NCI-H1694 (cell line): ENCODE measurements around the gene TTC39A.

Experiments
- DNase-seq: peaks from one replicate; lab custom pipeline; 2025; lab: John Stamatoyannopoulos, UW

TTC39A gene

DNA sequence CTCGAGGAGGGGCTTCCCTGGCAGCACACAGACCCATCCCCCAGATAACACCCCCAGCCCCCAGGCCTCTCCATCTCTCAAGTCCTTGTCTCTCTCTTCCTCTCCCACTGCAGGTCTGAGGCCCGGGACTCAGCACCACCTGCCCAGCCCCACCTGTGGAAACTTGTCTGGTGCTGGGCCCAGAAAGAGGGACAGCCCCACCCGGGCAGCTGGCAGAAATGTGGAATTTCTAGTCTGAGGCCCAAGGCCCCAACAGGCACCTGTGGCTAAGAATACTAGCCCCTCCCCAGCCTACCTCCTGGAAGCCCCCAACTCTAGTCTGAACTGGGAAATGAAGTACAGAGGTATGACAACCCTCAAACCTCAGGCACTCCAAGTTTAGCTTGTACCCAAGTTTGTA is 15.4 kb downstream of the TTC39A start:
- no peak for DNase-seq

- no peak for DNase-seq
These were observed 16.2 kb downstream of the TTC39A start for GRCh38 chr1:51313961-51314777.

DNA sequence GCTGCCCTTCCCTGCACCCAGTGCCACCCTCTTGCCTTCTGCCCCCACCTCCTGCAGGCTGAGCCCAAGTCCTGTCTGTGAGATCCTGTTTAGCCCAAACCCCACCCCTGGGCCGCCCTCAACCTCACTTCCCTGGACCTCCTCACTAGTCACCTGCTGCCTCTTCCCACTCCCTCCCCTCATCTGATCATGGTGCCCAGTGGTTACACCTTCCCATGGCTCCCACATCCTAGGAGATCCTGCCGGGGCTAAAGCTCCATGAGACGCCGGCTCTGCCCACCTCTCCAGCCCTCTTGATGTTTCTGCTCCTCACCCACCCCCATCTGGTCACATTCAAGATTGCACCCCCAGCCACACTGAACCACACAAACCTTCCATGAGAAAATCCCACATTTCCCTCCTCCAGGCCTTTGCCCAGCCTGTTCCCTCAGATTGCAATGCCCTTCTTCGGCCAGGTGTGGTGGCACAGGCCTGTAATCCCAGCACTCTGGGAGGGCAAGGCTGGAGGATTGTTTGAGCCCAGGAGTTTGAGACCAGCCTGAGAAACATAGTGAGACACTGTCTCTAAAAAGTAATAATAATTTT is 17.0 kb downstream of the TTC39A start:
- DNase-seq: no peak

DNA sequence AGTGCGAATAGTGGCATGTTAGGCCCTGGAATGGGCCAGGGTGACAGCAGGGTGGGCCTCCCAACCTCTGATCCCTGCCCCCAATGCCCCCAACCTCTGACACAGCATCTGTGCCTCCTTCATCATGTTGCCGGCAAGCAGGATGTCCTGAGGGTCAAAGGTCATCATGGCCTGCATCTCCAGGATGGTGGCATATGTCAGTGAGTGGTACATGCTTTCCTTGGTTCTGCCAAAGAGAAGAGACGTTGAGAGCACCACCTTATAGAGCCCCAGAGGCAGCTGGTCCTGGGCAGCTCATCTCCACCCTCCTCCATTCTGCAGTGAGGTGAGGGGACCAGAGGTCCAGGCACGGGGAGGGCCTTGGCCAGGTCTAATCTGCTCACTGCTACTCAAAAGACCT is 17.6 kb downstream of the TTC39A start:
- no peak for DNase-seq

DNA sequence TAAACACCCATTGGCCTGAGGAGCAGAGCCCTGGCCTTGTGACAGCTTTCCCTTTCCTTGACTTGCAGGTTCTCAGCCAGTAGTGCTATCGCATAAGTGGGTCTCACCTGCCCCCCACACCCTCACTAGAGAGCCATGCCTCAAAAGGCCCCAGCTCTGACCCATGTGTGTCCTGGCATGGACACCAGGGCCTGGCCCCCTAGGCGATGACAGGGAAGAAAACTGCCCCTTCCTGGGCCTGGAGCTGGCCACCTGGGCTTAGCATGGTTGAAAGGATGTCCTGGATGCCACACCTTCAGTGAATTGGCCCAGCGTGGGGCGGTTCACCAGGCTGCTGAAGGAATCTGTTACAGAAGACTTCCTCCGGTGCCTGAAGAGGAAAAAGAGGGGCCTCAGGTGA is 18.5 kb downstream of the TTC39A start:
- DNase-seq: no peak

- DNase-seq: no peak
These were observed 19.3 kb downstream of the TTC39A start for GRCh38 chr1:51310871-51311613.

DNA sequence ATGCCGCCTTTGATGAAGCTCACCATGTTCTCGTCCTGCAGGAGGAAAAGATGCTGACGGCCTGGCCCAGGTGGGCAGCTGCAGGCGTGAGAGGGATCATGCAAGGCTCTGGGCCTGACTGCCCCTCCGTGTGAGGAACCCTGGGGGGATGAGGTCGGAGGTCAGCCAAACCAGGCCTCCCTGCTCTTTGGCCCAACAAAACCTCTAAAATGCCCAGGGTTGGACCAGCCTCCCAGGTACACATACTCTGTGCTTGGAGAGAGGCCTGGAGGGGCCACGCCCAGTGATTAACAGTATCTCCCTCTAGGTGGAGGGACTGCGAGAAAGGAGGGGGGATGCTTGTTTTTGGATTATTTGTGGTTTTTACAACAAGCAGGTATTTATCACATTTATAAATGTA is 21.1 kb downstream of the TTC39A start:
- no peak for DNase-seq

GRCh38 chr1:51308636-51309035 is 21.7 kb downstream of the TTC39A start:
- DNase-seq: no peak

DNA sequence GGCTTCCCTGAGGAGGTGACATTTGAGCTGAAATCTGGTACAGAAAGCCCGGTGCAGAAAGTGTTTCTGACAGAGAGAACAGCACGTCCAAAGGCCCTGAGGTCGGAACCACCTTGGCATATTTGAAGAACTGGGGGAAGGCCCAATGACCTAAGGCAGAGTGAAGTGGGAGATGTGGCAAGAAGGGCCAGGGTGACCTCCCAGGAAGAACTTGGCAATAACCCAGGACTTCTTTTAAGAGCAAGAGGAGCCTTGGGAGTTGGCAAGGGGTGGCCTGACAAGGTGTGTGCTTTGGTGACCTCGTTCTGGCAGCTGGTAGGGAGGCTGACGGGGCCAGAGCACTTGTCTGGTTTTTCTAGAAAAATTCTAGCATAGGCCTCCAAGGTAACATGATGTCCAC is 23.4 kb downstream of the TTC39A start:
- no peak for DNase-seq

- no peak for DNase-seq
These were observed 25.0 kb downstream of the TTC39A start for GRCh38 chr1:51305371-51305823.

GRCh38 chr1:51304360-51304759 is 26.0 kb downstream of the TTC39A start:
- DNase-seq: no peak

DNA sequence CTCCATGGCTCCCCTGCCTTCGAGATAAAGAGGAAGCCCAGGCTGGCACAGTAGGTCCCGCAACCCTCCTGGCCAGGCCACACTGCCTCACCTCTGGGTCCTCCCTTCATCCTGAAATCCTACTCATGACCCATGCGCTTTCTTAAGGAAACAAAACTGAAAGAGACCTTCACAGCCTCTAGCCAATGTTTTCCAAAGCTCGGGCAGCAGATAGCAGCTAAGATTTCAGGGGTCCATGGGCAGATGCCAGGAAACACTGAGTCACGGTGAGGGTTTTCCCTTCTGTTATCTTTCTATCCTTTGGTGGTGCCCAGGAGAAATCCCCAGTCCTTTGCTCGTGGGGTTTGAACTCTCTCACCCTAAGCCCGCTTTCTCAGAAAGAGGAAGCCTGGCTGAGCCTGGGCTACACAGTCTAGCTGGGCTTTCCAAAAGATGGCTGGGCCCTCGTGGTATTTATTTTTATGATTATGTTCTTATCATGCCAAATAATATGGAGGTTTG is 26.6 kb downstream of the TTC39A start:
- no peak for DNase-seq

DNA sequence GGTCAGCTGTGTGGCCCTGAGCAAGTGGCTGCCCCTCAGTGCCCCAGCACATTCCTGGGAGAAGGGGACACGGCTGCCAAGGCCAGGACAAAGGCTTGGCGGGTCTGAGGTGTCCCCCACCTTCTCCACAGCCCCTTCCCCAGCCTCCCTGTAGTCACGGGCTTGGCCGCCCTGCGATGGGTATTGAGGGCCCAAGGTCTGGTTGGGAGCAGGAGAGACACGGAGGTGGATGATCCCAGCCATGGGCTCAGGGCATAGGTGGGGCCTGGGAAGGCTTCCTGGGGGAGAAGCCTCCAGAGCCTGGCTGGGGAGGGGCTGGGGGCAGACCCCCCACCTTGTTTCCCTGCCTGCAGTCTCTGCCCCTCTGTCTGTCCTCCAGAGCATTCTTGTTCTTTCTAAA is 27.0 kb downstream of the TTC39A start:
- DNase-seq: no peak

DNA sequence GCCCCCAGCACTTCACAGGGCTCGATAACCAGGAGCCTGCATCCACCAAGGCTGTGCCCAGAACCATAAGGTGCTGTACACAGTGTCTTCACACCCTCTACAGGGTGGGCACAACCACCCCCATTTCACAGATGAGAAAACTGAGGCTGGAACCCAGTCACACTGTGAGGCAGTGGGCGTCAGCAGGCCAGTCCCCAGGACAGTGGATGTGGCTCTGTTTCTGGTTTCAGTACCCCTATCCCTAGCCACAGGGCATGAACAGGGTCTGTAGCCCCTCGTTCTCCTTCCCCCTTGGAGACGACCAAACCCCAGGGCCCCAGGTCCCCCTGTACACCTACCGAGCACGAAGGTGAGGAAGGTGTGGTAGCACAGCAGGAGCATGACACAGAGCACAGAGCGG is 27.6 kb downstream of the TTC39A start:
- no peak for DNase-seq

DNA sequence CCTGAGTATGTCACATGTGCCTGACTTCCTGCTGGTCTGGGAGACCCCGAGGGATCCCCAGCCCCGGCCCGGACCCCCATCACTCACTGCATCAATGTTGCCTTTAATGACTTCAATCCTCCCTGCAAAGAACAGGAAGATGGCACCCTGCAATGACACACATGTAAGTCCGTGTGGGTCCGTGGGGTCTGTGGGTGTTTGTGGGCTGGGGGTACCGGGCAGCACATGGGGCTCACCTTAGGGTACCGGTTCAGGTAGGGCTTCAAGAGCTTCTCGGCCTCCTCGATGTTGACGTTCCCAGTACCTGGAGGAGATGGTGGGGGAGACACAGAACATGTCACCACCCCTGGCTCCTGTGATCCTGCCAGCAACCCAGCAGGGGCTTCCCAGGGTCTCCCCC is 28.1 kb downstream of the TTC39A start:
- DNase-seq: no peak

DNA sequence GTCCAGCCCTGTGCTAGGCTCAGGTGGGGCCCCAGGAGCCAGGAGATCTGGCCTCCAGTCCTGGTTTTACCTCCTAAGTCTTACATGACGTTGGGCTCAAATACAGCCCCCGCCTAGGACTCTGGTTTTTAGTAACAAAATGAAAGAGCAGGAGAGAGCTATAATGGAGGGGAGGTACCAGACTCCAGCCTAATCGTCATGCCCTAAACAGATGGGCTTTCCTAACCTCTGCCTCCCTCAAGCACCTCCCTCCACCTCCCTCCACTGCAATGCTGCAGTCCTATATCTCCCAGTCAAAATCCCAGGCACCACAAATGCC is 28.6 kb downstream of the TTC39A start:
- DNase-seq: no peak

GRCh38 chr1:51301152-51301843 is 29.1 kb downstream of the TTC39A start:
- DNase-seq: no peak

- no peak for DNase-seq
These were observed 30.2 kb downstream of the TTC39A start for GRCh38 chr1:51299981-51300670.

GRCh38 chr1:51299185-51299885 is 31.0 kb downstream of the TTC39A start:
- DNase-seq: no peak

- no peak for DNase-seq
These were observed 32.0 kb downstream of the TTC39A start for GRCh38 chr1:51298322-51298705.
